Mesenchymal stem cell (in vitro differentiated cells and primary cell): ENCODE measurements around the gene PLXNB2. TPM values are rescaled to one million over a fixed set of nuclear protein-coding genes. Genes with fewer than 3 reads are reported as not detected.

Source experiments
- DNase-seq: peaks from one replicate; pipeline ENCODE4 v3.0.0-alpha.2; 2013
- H2AFZ ChIP-seq: one replicate; pipeline ENCODE4 v1.6.1; 2013; ENCODE audit warnings: low read depth, mild to moderate bottlenecking, control low read depth, inconsistent platforms, low read length, moderate library complexity
- H2AK5ac ChIP-seq: 2 replicates; pipeline ENCODE4 v1.6.1; 2013; ENCODE audit warnings: low read length, moderate library complexity, mild to moderate bottlenecking, inconsistent platforms; ENCODE audit not compliant: severe bottlenecking
- H2BK120ac ChIP-seq: one replicate; pipeline ENCODE4 v1.6.1; 2013; ENCODE audit warnings: low read depth, mild to moderate bottlenecking, inconsistent platforms, low read length, moderate library complexity
- H2BK12ac ChIP-seq, 2 experiments: one replicate each; pipeline ENCODE4 v1.6.1; 2013; ENCODE audit warnings: inconsistent platforms in 2 of 2, low read length in 2 of 2, mild to moderate bottlenecking in 2 of 2, moderate library complexity in 2 of 2, control low read depth in 1 of 2
- H2BK15ac ChIP-seq: one replicate; pipeline ENCODE4 v1.6.1; 2013; ENCODE audit warnings: mild to moderate bottlenecking, low read depth, inconsistent platforms; ENCODE audit not compliant: poor library complexity, severe bottlenecking
- H2BK5ac ChIP-seq: 2 replicates; pipeline ENCODE4 v1.6.1; 2013; ENCODE audit warnings: low read depth, mild to moderate bottlenecking, low read length, control low read depth, inconsistent platforms; ENCODE audit not compliant: poor library complexity, severe bottlenecking
- H3K14ac ChIP-seq, 2 experiments: one replicate each; pipeline ENCODE4 v1.6.1; 2013; ENCODE audit warnings: inconsistent platforms in 2 of 2, low read length in 2 of 2, control low read depth in 1 of 2, mild to moderate bottlenecking in 1 of 2, moderate library complexity in 1 of 2
- H3K18ac ChIP-seq, 2 experiments: one replicate each; pipeline ENCODE4 v1.6.1; 2013; ENCODE audit warnings: inconsistent platforms in 2 of 2, low read length in 2 of 2, control low read depth in 1 of 2, low read depth in 1 of 2, mild to moderate bottlenecking in 1 of 2
- H3K23ac ChIP-seq, 2 experiments: one replicate each; pipeline ENCODE4 v1.6.1; 2013; ENCODE audit warnings: inconsistent platforms in 2 of 2, low read length in 2 of 2, mild to moderate bottlenecking in 2 of 2, moderate library complexity in 2 of 2, control low read depth in 1 of 2
- H3K27ac ChIP-seq: 2 replicates; pipeline ENCODE4 v1.5.1; 2013; ENCODE audit warnings: mild to moderate bottlenecking, moderate library complexity, low read length, control low read depth, inconsistent platforms; ENCODE audit not compliant: poor library complexity, severe bottlenecking
- H3K27me3 ChIP-seq, 2 experiments: 2 replicates each; pipeline versions ENCODE4 v1.6.1 to v1.7.0; 2013; ENCODE audit warnings: low read length in 2 of 2, mild to moderate bottlenecking in 2 of 2, moderate library complexity in 2 of 2, control low read depth in 1 of 2, inconsistent platforms in 1 of 2; ENCODE audit not compliant: control insufficient read depth in 1 of 2, insufficient read depth in 1 of 2
- H3K36me3 ChIP-seq, 2 experiments: 2 replicates each; pipeline versions ENCODE4 v1.6.1 to v1.7.0; 2013; ENCODE audit warnings: low read length in 2 of 2, control low read depth in 1 of 2, inconsistent platforms in 1 of 2, low read depth in 1 of 2, mild to moderate bottlenecking in 1 of 2; ENCODE audit not compliant: insufficient read depth in 2 of 2, control insufficient read depth in 1 of 2
- H3K4ac ChIP-seq, 2 experiments: one replicate each; pipeline ENCODE4 v1.6.1; 2013; ENCODE audit warnings: inconsistent platforms in 2 of 2, low read length in 2 of 2, mild to moderate bottlenecking in 2 of 2, moderate library complexity in 2 of 2, control low read depth in 1 of 2, low read depth in 1 of 2
- H3K4me1 ChIP-seq: 2 replicates; pipeline ENCODE4 v1.6.1; 2013; ENCODE audit warnings: low read depth, low read length, control low read depth; ENCODE audit not compliant: control insufficient read depth, insufficient read depth
- H3K4me2 ChIP-seq: 2 replicates; pipeline ENCODE4 v1.6.1; 2013; ENCODE audit warnings: low read length, mild to moderate bottlenecking, inconsistent platforms; ENCODE audit not compliant: poor library complexity, severe bottlenecking
- H3K4me3 ChIP-seq, 2 experiments: 2 replicates each; pipeline versions ENCODE4 v1.5.1 to v1.7.0; 2013; ENCODE audit warnings: low read length in 2 of 2, mild to moderate bottlenecking in 2 of 2, control low read depth in 1 of 2, low read depth in 1 of 2; ENCODE audit not compliant: insufficient read depth in 1 of 2
- H3K79me1 ChIP-seq: replicated peaks from 2 replicates; pipeline ENCODE4 v1.6.1; 2013; ENCODE audit warnings: mild to moderate bottlenecking, control low read depth, low read length, inconsistent platforms; ENCODE audit not compliant: poor library complexity, severe bottlenecking
- H3K9ac ChIP-seq: 2 replicates; pipeline ENCODE4 v1.7.0; 2013; ENCODE audit warnings: mild to moderate bottlenecking, low read length, moderate library complexity
- H3K9me3 ChIP-seq: 2 replicates; pipeline ENCODE4 v1.7.0; 2013; ENCODE audit warnings: mild to moderate bottlenecking, low read length; ENCODE audit not compliant: control insufficient read depth
- H4K8ac ChIP-seq: one replicate; pipeline ENCODE4 v1.6.1; 2013; ENCODE audit warnings: inconsistent platforms, mild to moderate bottlenecking, low read length, moderate library complexity
- H4K91ac ChIP-seq: one replicate; pipeline ENCODE4 v1.6.1; 2013; ENCODE audit warnings: mild to moderate bottlenecking, low read length, inconsistent platforms
- WGBS: methylation state at CpG from one replicate; pipeline ENCODE4 v1.1.7; 2013; ENCODE audit warnings: mixed read lengths; 5-methylcytosine and 5-hydroxymethylcytosine counted together
- polyA plus RNA-seq, 2 experiments: library from polyadenylated mRNA; stranded (reverse); fragments of 200-250 nt; gene quantifications; one replicate each; pipeline ENCODE4 v1.2.3, GENCODE V29; 2013

PLXNB2 gene, protein sequence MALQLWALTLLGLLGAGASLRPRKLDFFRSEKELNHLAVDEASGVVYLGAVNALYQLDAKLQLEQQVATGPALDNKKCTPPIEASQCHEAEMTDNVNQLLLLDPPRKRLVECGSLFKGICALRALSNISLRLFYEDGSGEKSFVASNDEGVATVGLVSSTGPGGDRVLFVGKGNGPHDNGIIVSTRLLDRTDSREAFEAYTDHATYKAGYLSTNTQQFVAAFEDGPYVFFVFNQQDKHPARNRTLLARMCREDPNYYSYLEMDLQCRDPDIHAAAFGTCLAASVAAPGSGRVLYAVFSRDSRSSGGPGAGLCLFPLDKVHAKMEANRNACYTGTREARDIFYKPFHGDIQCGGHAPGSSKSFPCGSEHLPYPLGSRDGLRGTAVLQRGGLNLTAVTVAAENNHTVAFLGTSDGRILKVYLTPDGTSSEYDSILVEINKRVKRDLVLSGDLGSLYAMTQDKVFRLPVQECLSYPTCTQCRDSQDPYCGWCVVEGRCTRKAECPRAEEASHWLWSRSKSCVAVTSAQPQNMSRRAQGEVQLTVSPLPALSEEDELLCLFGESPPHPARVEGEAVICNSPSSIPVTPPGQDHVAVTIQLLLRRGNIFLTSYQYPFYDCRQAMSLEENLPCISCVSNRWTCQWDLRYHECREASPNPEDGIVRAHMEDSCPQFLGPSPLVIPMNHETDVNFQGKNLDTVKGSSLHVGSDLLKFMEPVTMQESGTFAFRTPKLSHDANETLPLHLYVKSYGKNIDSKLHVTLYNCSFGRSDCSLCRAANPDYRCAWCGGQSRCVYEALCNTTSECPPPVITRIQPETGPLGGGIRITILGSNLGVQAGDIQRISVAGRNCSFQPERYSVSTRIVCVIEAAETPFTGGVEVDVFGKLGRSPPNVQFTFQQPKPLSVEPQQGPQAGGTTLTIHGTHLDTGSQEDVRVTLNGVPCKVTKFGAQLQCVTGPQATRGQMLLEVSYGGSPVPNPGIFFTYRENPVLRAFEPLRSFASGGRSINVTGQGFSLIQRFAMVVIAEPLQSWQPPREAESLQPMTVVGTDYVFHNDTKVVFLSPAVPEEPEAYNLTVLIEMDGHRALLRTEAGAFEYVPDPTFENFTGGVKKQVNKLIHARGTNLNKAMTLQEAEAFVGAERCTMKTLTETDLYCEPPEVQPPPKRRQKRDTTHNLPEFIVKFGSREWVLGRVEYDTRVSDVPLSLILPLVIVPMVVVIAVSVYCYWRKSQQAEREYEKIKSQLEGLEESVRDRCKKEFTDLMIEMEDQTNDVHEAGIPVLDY (N-terminal part only)
- 242 TPM for polyA plus RNA-seq (2013, experiment 1 of 2)
- 231 TPM for polyA plus RNA-seq (2013, experiment 2 of 2)

DNA sequence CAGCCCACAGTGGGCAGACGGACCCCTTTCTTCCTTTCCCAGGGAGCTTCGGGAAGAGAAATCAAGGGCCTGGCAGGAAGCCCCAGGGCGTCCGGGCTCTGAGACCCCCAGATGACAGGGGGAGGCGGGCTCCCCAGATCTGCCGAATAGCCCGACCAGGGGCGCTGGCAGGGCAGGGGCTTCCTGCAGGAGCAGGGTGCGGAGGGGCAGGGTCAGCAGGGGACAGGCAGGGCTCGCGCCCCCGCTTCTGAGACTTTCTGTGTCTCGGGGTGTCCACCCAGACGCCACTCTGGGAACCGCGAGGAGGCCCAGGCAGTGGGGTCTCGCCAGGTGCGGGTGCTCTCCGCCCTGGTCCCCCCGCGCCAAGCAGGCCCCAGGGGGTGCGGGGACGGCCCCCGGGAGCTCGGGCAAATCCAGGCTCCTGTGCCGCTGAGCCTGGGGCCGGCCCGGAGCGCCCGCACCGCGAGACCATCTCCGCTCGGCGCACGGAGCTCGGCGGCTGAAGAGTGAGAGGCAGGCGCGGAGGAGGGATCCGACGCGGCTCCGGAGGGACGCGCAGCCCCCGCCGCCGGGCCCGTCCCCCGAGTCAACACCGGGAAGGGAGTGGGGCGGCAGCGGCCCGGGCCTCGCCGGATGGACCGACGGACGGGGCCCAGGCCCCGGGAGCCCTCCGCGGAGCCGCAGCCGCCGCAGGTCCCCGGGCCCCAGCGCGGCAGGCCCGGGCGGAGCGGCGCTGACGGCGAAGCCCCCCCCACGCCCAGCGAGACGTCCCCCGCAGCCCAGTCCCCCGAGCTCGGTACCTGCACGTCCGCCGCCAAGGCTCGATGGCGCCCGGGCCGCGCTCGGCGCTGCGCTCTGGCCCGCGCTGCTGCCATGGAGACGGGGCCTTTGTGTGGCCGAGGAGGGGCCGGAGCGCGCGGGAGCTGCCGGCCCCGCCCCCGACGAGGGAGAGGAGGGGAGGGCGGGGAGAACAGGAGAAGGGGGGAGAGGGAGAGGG, at the start of gene PLXNB2:
TSS of gene PLXNB2 (minus strand) at position 894 of the 997 bp plus-strand sequence. CDS start 17,062 bp downstream, outside the sequence.
- peak within 1 kb of the TSS; percentile 90 for H4K8ac ChIP-seq
- H3K27ac ChIP-seq: peak within 1 kb of the TSS; percentile 97
- H3K9ac ChIP-seq: peak within 1 kb of the TSS; percentile 97
- peak within 1 kb of the TSS; percentile 78 for H2BK5ac ChIP-seq
- 1% methylated on average over 59 of the region's 105 CpGs for WGBS
- H3K23ac ChIP-seq: peak within 1 kb of the TSS; percentile 66 to 73
- peak within 1 kb of the TSS; percentile 63 for H3K4me2 ChIP-seq
- H3K14ac ChIP-seq: peak within 1 kb of the TSS in 1 of 2 experiments; percentile 96
- peak within 1 kb of the TSS; percentile 85 for H2BK15ac ChIP-seq
- peak within 1 kb of the TSS; percentile 92 for H2AK5ac ChIP-seq
- no peaks in the 10 kb centered on the region for H3K79me1 ChIP-seq
- peaks cover 59% of the 10 kb centered on the region for H3K4me1 ChIP-seq
- H3K4ac ChIP-seq: peak within 1 kb of the TSS; percentile 96 to 99
- H4K91ac ChIP-seq: peak within 1 kb of the TSS; percentile 99
- peak within 1 kb of the TSS; percentile 89 to 90 for H3K4me3 ChIP-seq
- H3K36me3 ChIP-seq: peaks cover 2 to 36% of the 10 kb centered on the region in 2 experiments
- no peaks in the 10 kb centered on the region for H3K9me3 ChIP-seq
- no peak within 1 kb of the TSS for H2AFZ ChIP-seq
- no peaks in the 10 kb centered on the region for H3K27me3 ChIP-seq
- peak; percentile 81 for DNase-seq
- H3K18ac ChIP-seq: peak within 1 kb of the TSS; percentile 99
- H2BK120ac ChIP-seq: peak within 1 kb of the TSS; percentile 96
- peak within 1 kb of the TSS; percentile 98 to 100 for H2BK12ac ChIP-seq

DNA sequence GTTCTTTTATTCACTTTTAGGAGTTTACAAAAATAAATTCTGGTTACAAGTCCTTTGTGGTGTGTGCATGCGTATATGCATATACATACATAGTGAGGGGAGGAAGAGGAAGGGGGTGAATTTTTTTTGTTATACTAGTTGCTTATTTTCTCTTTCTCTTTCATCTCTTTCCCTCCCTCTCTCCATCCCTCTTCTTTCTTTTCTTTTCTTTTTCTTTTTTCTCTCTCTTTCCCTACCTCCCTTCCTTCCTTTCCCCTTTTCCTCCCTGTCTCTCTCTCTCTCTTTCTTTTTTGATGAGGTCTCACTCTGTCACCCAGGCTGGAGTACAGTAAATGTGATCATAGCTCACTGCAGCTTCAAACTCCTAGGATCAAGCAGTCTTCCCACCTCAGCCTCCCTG, 49.8 kb upstream of the PLXNB2 start:
- Histone ChIP-seq H2AK5ac (no peak overlapping the region), H3K23ac (no peak overlapping the region), H2BK15ac (no peak overlapping the region), H3K9me3 (no peaks in the 10 kb centered on the region), H4K8ac (no peak overlapping the region), H2BK12ac (no peak overlapping the region), H2AFZ (no peak overlapping the region), H3K79me1 (peaks cover 10% of the 10 kb centered on the region), H3K4ac (no peak overlapping the region), H2BK5ac (no peak overlapping the region), H3K27me3 (no peaks in the 10 kb centered on the region), H3K27ac (no peak overlapping the region), H3K4me3 (no peak overlapping the region), H4K91ac (no peak overlapping the region), H3K4me2 (no peak overlapping the region), H3K18ac (no peak overlapping the region), H2BK120ac (no peak overlapping the region), H3K9ac (no peak overlapping the region), H3K36me3 (peaks cover 26 to 31% of the 10 kb centered on the region in 2 experiments), H3K4me1 (peaks cover 2% of the 10 kb centered on the region), H3K14ac (no peak overlapping the region)
- no CpG with 5 or more reads among the region's 1 CpG for WGBS
- no peak for DNase-seq

DNA sequence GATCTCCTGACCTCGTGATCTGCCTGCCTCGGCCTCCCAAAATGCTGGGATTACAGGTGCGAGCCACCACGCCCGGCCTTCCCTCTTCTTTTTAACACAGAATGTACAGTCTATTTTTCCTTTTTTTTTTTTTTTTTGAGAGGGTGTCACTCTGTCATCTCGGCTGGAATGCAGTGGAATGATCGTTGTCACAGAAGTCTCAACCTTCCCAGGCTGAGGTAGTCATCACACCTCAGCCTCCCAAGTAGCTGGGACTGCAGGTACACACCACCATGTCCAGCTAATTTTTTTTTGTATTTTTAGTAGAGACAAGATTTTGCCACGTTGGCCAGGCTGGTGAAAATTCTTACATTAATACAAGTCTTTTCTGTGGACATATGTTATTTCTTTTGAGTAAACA, 48.7 kb upstream of the PLXNB2 start:
- H4K91ac ChIP-seq: no peak overlapping the region
- no peak overlapping the region for H2BK5ac ChIP-seq
- H3K4me3 ChIP-seq: no peak overlapping the region
- no peak overlapping the region for H2BK15ac ChIP-seq
- H3K79me1 ChIP-seq: peaks cover 7% of the 10 kb centered on the region
- H3K23ac ChIP-seq: no peak overlapping the region
- no peak overlapping the region for H3K27ac ChIP-seq
- WGBS: no CpG with 5 or more reads among the region's 8 CpGs
- no peak overlapping the region for H2BK12ac ChIP-seq
- peaks cover 18 to 27% of the 10 kb centered on the region in 2 experiments for H3K36me3 ChIP-seq
- H3K18ac ChIP-seq: no peak overlapping the region
- no peak overlapping the region for H3K14ac ChIP-seq
- H3K4ac ChIP-seq: no peak overlapping the region
- H3K4me2 ChIP-seq: no peak overlapping the region
- H4K8ac ChIP-seq: no peak overlapping the region
- no peak for DNase-seq
- no peak overlapping the region for H2BK120ac ChIP-seq
- no peaks in the 10 kb centered on the region for H3K4me1 ChIP-seq
- no peak overlapping the region for H2AFZ ChIP-seq
- H2AK5ac ChIP-seq: no peak overlapping the region
- no peaks in the 10 kb centered on the region for H3K27me3 ChIP-seq
- H3K9ac ChIP-seq: no peak overlapping the region
- no peaks in the 10 kb centered on the region for H3K9me3 ChIP-seq
